A549 treated with RU486 at 1 μM for 4 hours (cell line): Measurements from ENCODE around the gene NUAK2. TPM values are rescaled to one million over a fixed set of nuclear protein-coding genes. Genes with fewer than 3 reads are reported as not detected.

ENCODE experiments used
- total RNA-seq: library from RNA; stranded (reverse); fragments of 200-300 nt; extraction: Qiagen RNA extraction; gene quantifications from 5 replicates; pipeline ENCODE4 v1.2.3, GENCODE V29; 2022; ENCODE audit warnings: low read depth

Gene NUAK2
- 24.3 to 32.6 TPM (median 31.1 TPM) in 5 replicates for total RNA-seq

DNA sequence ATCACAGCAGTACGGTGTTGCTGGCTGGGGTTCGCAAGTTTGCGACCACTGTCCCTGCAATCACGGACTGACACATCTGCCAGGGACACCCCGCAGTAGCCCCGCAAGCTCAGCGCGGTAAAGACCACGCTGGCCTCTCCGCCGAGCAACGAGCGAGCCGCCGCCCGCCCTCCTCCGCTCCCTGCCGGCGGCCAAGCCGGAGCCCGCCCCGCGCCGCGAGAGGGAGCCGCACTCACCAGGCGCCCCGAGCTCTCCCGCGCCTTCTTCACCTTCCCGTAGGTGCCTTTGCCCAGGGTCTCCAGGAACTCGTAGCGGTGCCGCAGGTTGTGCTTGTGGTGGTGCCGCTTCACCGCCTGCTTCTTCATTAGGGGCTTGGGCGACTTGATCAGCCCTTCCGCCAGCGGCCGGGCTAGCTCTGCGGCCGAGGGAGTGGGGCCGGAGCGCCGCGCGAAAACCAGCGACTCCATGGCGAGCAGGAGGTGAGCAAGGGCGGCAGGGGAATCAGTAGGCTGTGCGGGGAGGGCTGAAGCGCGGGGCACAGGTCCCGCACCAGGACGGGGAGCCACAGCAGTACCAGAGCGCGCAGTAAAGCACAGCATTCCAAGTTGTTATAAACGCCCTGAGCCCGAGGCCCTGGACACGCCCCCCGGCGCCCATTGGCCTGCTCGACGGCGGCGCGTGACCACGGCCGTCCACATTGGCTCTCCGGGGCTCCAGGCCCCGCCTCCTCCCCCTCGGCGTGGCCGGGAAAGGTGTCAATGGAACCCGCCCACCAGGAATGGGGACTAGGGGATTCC is at the start of gene NUAK2:
Gene NUAK2, minus strand, starts transcription at position 584 of the 797 bp plus-strand sequence. Its CDS starts 117 bp downstream, at position 467.

DNA sequence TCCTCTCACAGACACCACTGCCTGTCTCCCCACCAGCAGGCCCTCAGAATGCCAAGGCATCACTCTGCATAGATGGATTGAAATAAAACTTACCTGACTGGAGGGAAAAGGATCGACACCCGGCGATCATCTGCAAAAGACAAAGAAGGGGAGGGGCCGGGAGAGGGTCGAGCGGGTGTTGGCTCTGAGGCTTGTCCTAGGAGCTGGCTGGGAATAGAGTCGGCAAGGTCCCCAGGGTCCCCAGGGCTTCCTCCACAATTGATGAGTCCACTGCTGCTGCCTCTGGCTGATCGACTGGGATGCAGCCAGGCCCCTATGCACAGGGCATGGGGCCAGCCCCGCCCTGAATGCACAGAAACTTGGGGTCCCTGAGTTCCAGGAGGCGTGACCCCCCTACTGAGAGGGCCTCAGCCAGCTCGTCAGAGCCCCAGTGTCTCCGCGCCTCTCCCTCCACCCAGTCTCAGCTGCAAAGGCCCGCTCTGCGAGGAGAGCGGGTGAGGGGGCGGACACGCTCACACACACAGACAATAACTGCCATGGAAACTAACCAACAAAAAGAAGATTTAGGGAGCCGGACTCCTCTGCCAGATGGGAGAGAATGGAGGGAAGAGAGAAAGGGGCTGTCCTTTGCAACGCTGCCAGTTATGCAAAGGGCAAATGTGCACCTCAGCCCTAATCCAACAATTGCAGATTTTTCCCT is 35.0 kb upstream of the NUAK2 start, which contains the start of gene KLHDC8A:
Gene KLHDC8A, minus strand, starts transcription at position 483 of the 700 bp plus-strand sequence. CDS start 13,318 bp downstream, outside the sequence.

Other genes starting within 250 kb of the NUAK2 start
- 1.9 to 4.2 TPM (median 2.2 TPM) in 5 replicates for gene TMEM81, start 237.3 kb downstream of the NUAK2 start, total RNA-seq
- gene RBBP5, start 199.8 kb downstream of the NUAK2 start, total RNA-seq, result 9.5 to 14.4 TPM (median 12.8 TPM) in 5 replicates
- gene DSTYK, start 110.0 kb downstream of the NUAK2 start, total RNA-seq, result 6.2 to 9.7 TPM (median 9.5 TPM) in 5 replicates
- 2.0 to 3.3 TPM (median 2.7 TPM) in 5 replicates for gene TMCC2, start 93.8 kb downstream of the NUAK2 start, total RNA-seq
- 0.29 to 0.64 TPM (median 0.49 TPM) in 5 replicates for gene KLHDC8A, start 35.2 kb upstream of the NUAK2 start, total RNA-seq
- not detected in 5 replicates for gene LEMD1, start 100.3 kb upstream of the NUAK2 start, total RNA-seq
- gene BLACAT1, start 134.3 kb upstream of the NUAK2 start, total RNA-seq, result 0.05 TPM in 1 of 5 replicates, not detected in the others
- 0.70 to 1.3 TPM (median 0.90 TPM) in 5 replicates for gene CDK18, start 182.9 kb upstream of the NUAK2 start, total RNA-seq